ENCODE data around the gene HNF4A.

GRCh38 chr20:44447827-44448419 lies 92.4 kb downstream of the HNF4A start:
- TF ChIP-seq POLR2A (IDR thresholded peaks at IDR 0.05) (no peak), CTCF (IDR thresholded peaks at IDR 0.05) (no peak), EP300 (IDR thresholded peaks at IDR 0.05; ENCODE audit: low read depth) (no peak)
